OCI-LY7 (cell line): ENCODE data around the gene EPHX1. TPM values are rescaled to one million over a fixed set of nuclear protein-coding genes. Genes with fewer than 3 reads are reported as not detected.

ENCODE experiments used
- BruUV-seq: library from RNA; stranded (reverse); fragments of 400-500 nt; replicated peaks from 2 replicates; lab custom pipeline; 2021; lab: Mats Ljungman, UMichigan
- CTCF ChIA-PET: fragments of 300-600 bp; sonication (Branson Sonifier 250); formaldehyde crosslinking; loops from one replicate; lab custom pipeline; 2022; ENCODE audit warnings: antibody characterized with exemption; ENCODE audit not compliant: unreplicated experiment; lab: Charles Lee
- POLR2A ChIA-PET: fragments of 300-600 bp; sonication (Branson Sonifier 250); formaldehyde crosslinking; loops from one replicate; lab custom pipeline; 2022; ENCODE audit warnings: antibody characterized with exemption; lab: Charles Lee
- DNase-seq: peaks from one replicate; pipeline ENCODE4 v3.0.0-alpha.2; 2015; ENCODE audit warnings: low spot score
- H2AFZ ChIP-seq: fragments of 200-600 bp; sonication (generic), shearing (Covaris generic); 2 replicates; pipeline ENCODE4 v1.6.1; 2014; ENCODE audit warnings: mild to moderate bottlenecking, antibody characterized with exemption, low read length, moderate library complexity
- H3K27ac ChIP-seq: fragments of 200-600 bp; sonication (generic); 2 replicates; pipeline ENCODE4 v1.5.1; 2014; ENCODE audit warnings: mixed run types, low read depth, mild to moderate bottlenecking, moderate library complexity, low read length, inconsistent platforms; ENCODE audit not compliant: poor library complexity, severe bottlenecking
- H3K36me3 ChIP-seq: fragments of 200-600 bp; sonication (generic); 2 replicates; pipeline ENCODE4 v1.6.1; 2014; ENCODE audit warnings: mild to moderate bottlenecking, antibody characterized with exemption, low read length, moderate library complexity, mixed read lengths; ENCODE audit not compliant: insufficient read depth
- H3K4me1 ChIP-seq: fragments of 200-600 bp; sonication (generic); 2 replicates; pipeline ENCODE4 v1.5.1; 2014; ENCODE audit warnings: mild to moderate bottlenecking, low read length; ENCODE audit not compliant: insufficient read depth, poor library complexity, severe bottlenecking
- H3K4me2 ChIP-seq: fragments of 200-600 bp; sonication (generic); 2 replicates; pipeline ENCODE4 v1.6.1; 2014; ENCODE audit warnings: mild to moderate bottlenecking, low read length
- H3K4me3 ChIP-seq: fragments of 200-600 bp; sonication (generic); 2 replicates; pipeline ENCODE4 v1.5.1; 2014; ENCODE audit warnings: mild to moderate bottlenecking, low read depth, low read length; ENCODE audit not compliant: poor library complexity, severe bottlenecking
- H3K79me2 ChIP-seq: fragments of 200-600 bp; sonication (generic); 2 replicates; pipeline ENCODE4 v1.6.1; 2016; ENCODE audit warnings: low read depth, mild to moderate bottlenecking, low read length, moderate library complexity, mixed read lengths; ENCODE audit not compliant: insufficient read depth
- H3K9me2 ChIP-seq: fragments of 200-600 bp; sonication (generic); 2 replicates; pipeline ENCODE4 v1.6.1; 2016; ENCODE audit warnings: mild to moderate bottlenecking, low read length, mixed read lengths; ENCODE audit not compliant: insufficient read depth
- H3K9me3 ChIP-seq: fragments of 200-600 bp; sonication (generic); 2 replicates; pipeline ENCODE4 v1.6.1; 2014; ENCODE audit warnings: mild to moderate bottlenecking, mixed run types, low read length, mixed read lengths
- H4K20me1 ChIP-seq: fragments of 200-600 bp; sonication (generic); 2 replicates; pipeline ENCODE4 v1.6.1; 2014; ENCODE audit warnings: mild to moderate bottlenecking, antibody characterized with exemption, low read length, moderate library complexity, mixed read lengths; ENCODE audit not compliant: insufficient read depth
- EZH2phosphoT487 ChIP-seq: fragments of 200-600 bp; sonication (generic); IDR thresholded peaks from 2 replicates; pipeline ENCODE4 v1.6.1; 2018; ENCODE audit warnings: low read depth, borderline replicate concordance, mild to moderate bottlenecking, mixed run types, antibody characterized with exemption, low read length, moderate library complexity, mixed read lengths
- intact Hi-C: fragments of 100-400 bp; cut with micrococcal nuclease; formaldehyde crosslinking; loops from one replicate; pipeline ENCODE4 v1.10.0; 2022; ENCODE audit not compliant: unreplicated experiment
- total RNA-seq, 2 experiments: library from RNA; depleted of rRNA in 1 of 2; stranded (reverse); fragments of >200 nt in 1 of 2; shearing (Covaris generic) in 1 of 2; gene quantifications; 2 replicates each; pipeline ENCODE4 v1.2.3, GENCODE V29; 2014 to 2022
- TF ChIP-seq, protein P1 (sequence below): fragments of 200-600 bp; sonication (generic); conservative IDR thresholded peaks from 2 replicates; pipeline ENCODE4 v1.5.1; 2014; ENCODE audit warnings: mild to moderate bottlenecking, antibody characterized with exemption, low read length, moderate library complexity, mixed read lengths

Gene EPHX1
- total RNA-seq, 2 experiments from 2014 or later, result 0.44 to 1.3 TPM

DNA sequence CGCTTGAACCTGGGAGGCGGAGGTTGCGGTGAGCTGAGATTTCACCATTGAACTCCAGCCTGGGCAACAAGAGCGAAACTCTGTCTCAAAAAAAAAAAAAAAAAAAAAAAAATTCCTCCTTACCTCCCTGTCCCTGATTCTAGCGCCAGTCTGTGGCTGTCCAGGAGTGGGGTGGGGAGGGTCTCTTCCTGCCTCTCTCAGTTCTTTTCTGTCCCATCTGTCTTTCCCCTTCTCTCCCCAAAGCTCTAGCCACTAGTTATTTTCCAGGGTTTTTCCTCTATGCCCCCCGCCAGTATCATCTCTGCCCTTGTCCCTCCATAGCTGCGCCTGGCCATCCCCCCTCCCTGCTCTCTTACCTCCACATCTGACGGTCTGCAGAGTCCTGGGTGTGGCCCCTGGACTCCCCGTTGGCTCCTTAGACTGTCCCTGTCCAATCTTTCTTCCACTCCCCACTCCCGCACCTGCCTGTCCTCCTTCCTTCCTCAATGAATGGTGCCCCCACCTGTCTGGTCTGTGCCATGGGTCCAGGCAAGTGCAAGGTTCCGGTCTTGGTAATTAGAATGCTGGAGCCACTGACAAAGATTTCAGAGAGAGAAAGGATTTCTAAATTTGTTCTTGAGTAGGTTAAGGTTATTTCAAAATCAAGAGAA is 73.8 kb downstream of the EPHX1 start:
- intact Hi-C loops, result loop anchor here (2.0 kb wide), 1 partner anchor 59 kb away; no protein-coding TSS in a partner anchor
- no peak overlapping the region for H3K4me2 ChIP-seq
- POLR2A ChIA-PET, result interaction anchor here (1.0 to 4.2 kb wide), 6 partner anchors 13 to 417 kb away, joined by 3 to 35 read pairs (median 6); partner anchors contain the start of genes PYCR2 and SRP9
- BruUV-seq, result no TSS peak
- H4K20me1 ChIP-seq, result no peaks in the 10 kb centered on the region
- no peaks in the 10 kb centered on the region for H3K36me3 ChIP-seq
- DNase-seq, result no peak
- H3K9me2 ChIP-seq, result no peaks in the 10 kb centered on the region
- H3K4me1 ChIP-seq, result peaks cover 42% of the 10 kb centered on the region
- no peak overlapping the region for H2AFZ ChIP-seq
- H3K79me2 ChIP-seq, result no peaks in the 10 kb centered on the region
- H3K27ac ChIP-seq, result no peak overlapping the region
- no peak for TF ChIP-seq EZH2phosphoT487
- TF ChIP-seq, protein P1, sequence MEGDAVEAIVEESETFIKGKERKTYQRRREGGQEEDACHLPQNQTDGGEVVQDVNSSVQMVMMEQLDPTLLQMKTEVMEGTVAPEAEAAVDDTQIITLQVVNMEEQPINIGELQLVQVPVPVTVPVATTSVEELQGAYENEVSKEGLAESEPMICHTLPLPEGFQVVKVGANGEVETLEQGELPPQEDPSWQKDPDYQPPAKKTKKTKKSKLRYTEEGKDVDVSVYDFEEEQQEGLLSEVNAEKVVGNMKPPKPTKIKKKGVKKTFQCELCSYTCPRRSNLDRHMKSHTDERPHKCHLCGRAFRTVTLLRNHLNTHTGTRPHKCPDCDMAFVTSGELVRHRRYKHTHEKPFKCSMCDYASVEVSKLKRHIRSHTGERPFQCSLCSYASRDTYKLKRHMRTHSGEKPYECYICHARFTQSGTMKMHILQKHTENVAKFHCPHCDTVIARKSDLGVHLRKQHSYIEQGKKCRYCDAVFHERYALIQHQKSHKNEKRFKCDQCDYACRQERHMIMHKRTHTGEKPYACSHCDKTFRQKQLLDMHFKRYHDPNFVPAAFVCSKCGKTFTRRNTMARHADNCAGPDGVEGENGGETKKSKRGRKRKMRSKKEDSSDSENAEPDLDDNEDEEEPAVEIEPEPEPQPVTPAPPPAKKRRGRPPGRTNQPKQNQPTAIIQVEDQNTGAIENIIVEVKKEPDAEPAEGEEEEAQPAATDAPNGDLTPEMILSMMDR, result peak; percentile 46; the same call in 1 of the 2 replicates
- no peaks in the 10 kb centered on the region for H3K9me3 ChIP-seq
- H3K4me3 ChIP-seq, result no peak overlapping the region
- CTCF ChIA-PET, result no interaction called here

DNA sequence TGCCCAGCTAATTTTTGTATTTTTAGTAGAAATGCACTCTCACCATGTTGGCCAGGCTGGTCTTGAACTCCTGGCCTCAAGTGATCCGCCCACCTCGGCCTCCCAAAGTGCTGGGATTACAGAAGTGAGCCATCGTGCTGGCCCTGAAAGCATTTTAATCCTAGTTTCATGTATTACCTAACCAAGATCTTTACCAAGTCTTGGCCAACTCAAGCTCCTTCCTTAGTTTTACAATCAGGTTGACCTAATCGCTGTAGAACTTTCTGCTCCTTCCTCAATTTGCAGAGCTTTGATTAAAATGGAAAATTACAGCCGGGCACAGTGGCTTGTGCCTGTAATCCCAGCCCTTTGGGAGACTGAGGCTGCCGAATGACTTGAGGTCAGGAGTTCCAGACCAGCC is 75.4 kb downstream of the EPHX1 start:
- BruUV-seq, result no TSS peak
- TF ChIP-seq, protein P1, result no peak
- no peak for TF ChIP-seq EZH2phosphoT487
- Histone ChIP-seq H4K20me1 (no peaks in the 10 kb centered on the region), H3K4me1 (peaks cover 26% of the 10 kb centered on the region), H3K79me2 (no peaks in the 10 kb centered on the region), H3K36me3 (no peaks in the 10 kb centered on the region), H3K4me3 (no peak overlapping the region), H2AFZ (no peak overlapping the region), H3K4me2 (no peak overlapping the region), H3K9me2 (no peaks in the 10 kb centered on the region), H3K9me3 (no peaks in the 10 kb centered on the region), H3K27ac (no peak overlapping the region)
- POLR2A ChIA-PET, result interaction anchor here (4.2 kb wide), 1 partner anchor 12 kb away, joined by 35 read pairs; no protein-coding TSS in a partner anchor
- intact Hi-C loops, result no loop called here
- CTCF ChIA-PET, result interaction anchor here (0.6 kb wide), 1 partner anchor 13 kb away, joined by 3 read pairs; no protein-coding TSS in a partner anchor
- no peak for DNase-seq
